ENCODE measurements around the gene TRIM4. TPM values are rescaled to one million over a fixed set of nuclear protein-coding genes. Genes with fewer than 3 reads are reported as not detected.

The TRIM4 gene
- total RNA-seq, 1 donor from 2014 or later = 13.7 TPM

- no peak for DNase-seq (ENCODE audit: low spot score)
- ATAC-seq = peak; percentile 19
Observed at GRCh38 chr7:99848420-99849216, 70.7 kb downstream of the TRIM4 start.

GRCh38 chr7:99844328-99844727, 75.0 kb downstream of the TRIM4 start:
- no peak for ATAC-seq
- DNase-seq (ENCODE audit: low spot score) = no peak

- no peak for DNase-seq (ENCODE audit: low spot score)
- ATAC-seq = peak; percentile 31
Observed at GRCh38 chr7:99843808-99844207, 75.5 kb downstream of the TRIM4 start.

- ATAC-seq (no peak), DNase-seq (ENCODE audit: low spot score) (no peak)
Observed at GRCh38 chr7:99842926-99843325, 76.4 kb downstream of the TRIM4 start.

Other genes starting within 250 kb of the TRIM4 start
- 564 TPM for gene CYP3A5, start 239.5 kb downstream of the TRIM4 start, total RNA-seq
- 17.5 TPM for gene CYP3A7, start 184.3 kb downstream of the TRIM4 start, total RNA-seq
- gene CYP3A4, start 135.3 kb downstream of the TRIM4 start, total RNA-seq = 1,005 TPM
- gene CYP3A43, start 91.5 kb downstream of the TRIM4 start, total RNA-seq = 27.3 TPM
- not detected for gene OR2AE1, start 42.5 kb downstream of the TRIM4 start, total RNA-seq
- 0.86 TPM for gene GJC3, start 10.1 kb upstream of the TRIM4 start, total RNA-seq
- 2,337 TPM for gene AZGP1, start 56.5 kb upstream of the TRIM4 start, total RNA-seq
- 99.9 TPM for gene ZKSCAN1, start 96.1 kb upstream of the TRIM4 start, total RNA-seq
- gene ZSCAN21, start 130.2 kb upstream of the TRIM4 start, total RNA-seq = 7.7 TPM
- gene ZNF3, start 162.2 kb upstream of the TRIM4 start, total RNA-seq = 14.5 TPM
- gene COPS6, start 169.4 kb upstream of the TRIM4 start, total RNA-seq = 42.6 TPM
- 17.7 TPM for gene MCM7, start 181.9 kb upstream of the TRIM4 start, total RNA-seq
- 4.5 TPM for gene AP4M1, start 182.1 kb upstream of the TRIM4 start, total RNA-seq
- gene TAF6, start 199.8 kb upstream of the TRIM4 start, total RNA-seq = 14.9 TPM
- gene CNPY4, start 200.1 kb upstream of the TRIM4 start, total RNA-seq = 2.4 TPM
- 0.78 TPM for gene MBLAC1, start 207.4 kb upstream of the TRIM4 start, total RNA-seq
- gene LAMTOR4, start 229.4 kb upstream of the TRIM4 start, total RNA-seq = 40.9 TPM
- 7.9 TPM for gene TRAPPC14, start 239.2 kb upstream of the TRIM4 start, total RNA-seq
- 0.35 TPM for gene GAL3ST4, start 249.1 kb upstream of the TRIM4 start, total RNA-seq

All from left lobe of liver (tissue), 2 donors.